CD14-positive monocyte (primary cell): ENCODE measurements around the gene SOD1. TPM values are rescaled to one million over a fixed set of nuclear protein-coding genes. Genes with fewer than 3 reads are reported as not detected.

Experiments
- DNase-seq, 3 donors: peaks; one replicate each; pipeline ENCODE4 v3.0.0-alpha.2; 2011 to 2022
- H2AFZ ChIP-seq: 2 replicates; pipeline ENCODE4 v1.6.0; 2012; ENCODE audit warnings: mild to moderate bottlenecking, low read depth, low read length, inconsistent platforms; ENCODE audit not compliant: insufficient read depth, poor library complexity, severe bottlenecking
- H3K27ac ChIP-seq, 2 donors: 1 replicate in 1 of 2; 2 replicates in 1 of 2; pipeline ENCODE4 v1.5.1; 2012 to 2013; ENCODE audit warnings: low read length in 2 of 2, control low read depth in 1 of 2, inconsistent platforms in 1 of 2, low read depth in 1 of 2, mild to moderate bottlenecking in 1 of 2
- H3K27me3 ChIP-seq, 2 donors: one replicate each; pipeline versions ENCODE4 v1.6.0 to v1.6.1; 2011 to 2013; ENCODE audit warnings: low read length in 2 of 2; ENCODE audit not compliant: control insufficient read depth in 2 of 2, insufficient read depth in 2 of 2
- H3K36me3 ChIP-seq, 2 donors: replicated peaks in 1 of 2; 1 replicate in 1 of 2; 2 replicates in 1 of 2; pipeline versions ENCODE4 v1.5.1 to v1.6.1; 2012 to 2013; ENCODE audit warnings: low read length in 2 of 2, control low read depth in 1 of 2, inconsistent platforms in 1 of 2, mild to moderate bottlenecking in 1 of 2; ENCODE audit not compliant: insufficient read depth in 2 of 2, control insufficient read depth in 1 of 2
- H3K4me1 ChIP-seq, 2 donors: 1 replicate in 1 of 2; 2 replicates in 1 of 2; pipeline versions ENCODE4 v1.5.1 to v1.6.1; 2012 to 2013; ENCODE audit warnings: low read length in 2 of 2, control low read depth in 1 of 2, inconsistent platforms in 1 of 2, mild to moderate bottlenecking in 1 of 2, moderate library complexity in 1 of 2; ENCODE audit not compliant: insufficient read depth in 2 of 2, control insufficient read depth in 1 of 2
- H3K4me2 ChIP-seq: replicated peaks from 2 replicates; pipeline ENCODE3; 2012; ENCODE audit warnings: low read length, moderate library complexity, mild to moderate bottlenecking; ENCODE audit not compliant: poor library complexity, severe bottlenecking; ENCODE audit errors: extremely low read depth
- H3K4me3 ChIP-seq, 3 experiments: fragments of 200-600 bp in 1 of 3; sonication (generic) in 1 of 3; replicated peaks in 1 of 3; 1 replicate in 2 of 3; 2 replicates in 1 of 3; pipeline ENCODE4 v1.5.1; 2011 to 2013; ENCODE audit warnings: low read length in 3 of 3, mild to moderate bottlenecking in 3 of 3, control low read depth in 2 of 3, low read depth in 2 of 3, inconsistent platforms in 1 of 3, moderate library complexity in 1 of 3
- H3K79me2 ChIP-seq: 2 replicates; pipeline ENCODE4 v1.6.0; 2012; ENCODE audit warnings: mild to moderate bottlenecking, control low read depth, inconsistent platforms, low read length, moderate library complexity; ENCODE audit not compliant: insufficient read depth
- H3K9ac ChIP-seq: 2 replicates; pipeline ENCODE4 v1.6.0; 2017; ENCODE audit warnings: low read length, mild to moderate bottlenecking; ENCODE audit not compliant: insufficient read depth, poor library complexity, severe bottlenecking
- H3K9me3 ChIP-seq, 2 donors: replicated peaks in 1 of 2; 1 replicate in 1 of 2; 2 replicates in 1 of 2; pipeline versions ENCODE4 v1.5.1 to v1.6.1; 2012 to 2013; ENCODE audit warnings: low read length in 2 of 2, control low read depth in 1 of 2; ENCODE audit not compliant: control insufficient read depth in 1 of 2, insufficient read depth in 1 of 2
- H4K20me1 ChIP-seq: 2 replicates; pipeline ENCODE4 v1.6.0; 2012; ENCODE audit warnings: mild to moderate bottlenecking, low read length, control low read depth, moderate library complexity; ENCODE audit not compliant: insufficient read depth
- H3K27ac Mint-ChIP-seq, 7 donors: one replicate each; pipeline ENCODE4 v1.8.0; 2020; ENCODE audit warnings: mild to moderate bottlenecking in 7 of 7, mixed read lengths in 7 of 7, moderate library complexity in 6 of 7, inconsistent platforms in 2 of 7
- H3K27me3 Mint-ChIP-seq, 3 donors: one replicate each; pipeline ENCODE4 v1.8.0; 2021 to 2022; ENCODE audit warnings: low read depth in 3 of 3, mild to moderate bottlenecking in 3 of 3, mixed read lengths in 3 of 3, moderate library complexity in 3 of 3, inconsistent platforms in 1 of 3
- H3K36me3 Mint-ChIP-seq, 2 donors: one replicate each; pipeline ENCODE4 v1.8.0; 2020; ENCODE audit warnings: mixed read lengths in 2 of 2, inconsistent platforms in 1 of 2, mild to moderate bottlenecking in 1 of 2
- H3K4me1 Mint-ChIP-seq: one replicate; pipeline ENCODE4 v1.8.0; 2020; ENCODE audit warnings: mild to moderate bottlenecking, mixed read lengths
- H3K4me3 Mint-ChIP-seq, 2 donors: one replicate each; pipeline ENCODE4 v1.8.0; 2020; ENCODE audit warnings: mild to moderate bottlenecking in 2 of 2, mixed read lengths in 2 of 2, moderate library complexity in 1 of 2
- H3K9me3 Mint-ChIP-seq, 7 donors: one replicate each; pipeline ENCODE4 v1.8.0; 2020 to 2022; ENCODE audit warnings: mixed read lengths in 7 of 7, mild to moderate bottlenecking in 6 of 7, moderate library complexity in 6 of 7, inconsistent platforms in 2 of 7
- WGBS: methylation state at CpG from one replicate; pipeline ENCODE4 v1.1.5; 2013; ENCODE audit warnings: missing lambda C conversion rate; ENCODE audit not compliant: insufficient coverage; 5-methylcytosine and 5-hydroxymethylcytosine counted together
- intact Hi-C, 2 donors: fragments of 100-400 bp; cut with micrococcal nuclease; formaldehyde crosslinking; loops; one replicate each; pipeline versions ENCODE4 v1.15.0 to v1.15.1; 2023
- polyA plus RNA-seq, 3 donors: library from polyadenylated mRNA; depleted of rRNA in 1 of 3; unstranded in 2 of 3; stranded (reverse) in 1 of 3; fragments of 300-500 nt in 2 of 3; fragments of >200 nt in 1 of 3; fragmentation: Illumina TruSeq in 2 of 3; gene quantifications; 1 replicate in 2 of 3; 2 replicates in 1 of 3; pipeline ENCODE4 v1.2.3, GENCODE V29; 2012 to 2021
- TF ChIP-seq, protein P1 (sequence below): fragments of 200-600 bp; IDR thresholded peaks from one replicate; pipeline ENCODE4 v1.8.0; 2022; ENCODE audit warnings: antibody characterized with exemption, mild to moderate bottlenecking

Gene SOD1
- polyA plus RNA-seq, 3 donors: 79.6 to 174 (median 157) TPM

DNA sequence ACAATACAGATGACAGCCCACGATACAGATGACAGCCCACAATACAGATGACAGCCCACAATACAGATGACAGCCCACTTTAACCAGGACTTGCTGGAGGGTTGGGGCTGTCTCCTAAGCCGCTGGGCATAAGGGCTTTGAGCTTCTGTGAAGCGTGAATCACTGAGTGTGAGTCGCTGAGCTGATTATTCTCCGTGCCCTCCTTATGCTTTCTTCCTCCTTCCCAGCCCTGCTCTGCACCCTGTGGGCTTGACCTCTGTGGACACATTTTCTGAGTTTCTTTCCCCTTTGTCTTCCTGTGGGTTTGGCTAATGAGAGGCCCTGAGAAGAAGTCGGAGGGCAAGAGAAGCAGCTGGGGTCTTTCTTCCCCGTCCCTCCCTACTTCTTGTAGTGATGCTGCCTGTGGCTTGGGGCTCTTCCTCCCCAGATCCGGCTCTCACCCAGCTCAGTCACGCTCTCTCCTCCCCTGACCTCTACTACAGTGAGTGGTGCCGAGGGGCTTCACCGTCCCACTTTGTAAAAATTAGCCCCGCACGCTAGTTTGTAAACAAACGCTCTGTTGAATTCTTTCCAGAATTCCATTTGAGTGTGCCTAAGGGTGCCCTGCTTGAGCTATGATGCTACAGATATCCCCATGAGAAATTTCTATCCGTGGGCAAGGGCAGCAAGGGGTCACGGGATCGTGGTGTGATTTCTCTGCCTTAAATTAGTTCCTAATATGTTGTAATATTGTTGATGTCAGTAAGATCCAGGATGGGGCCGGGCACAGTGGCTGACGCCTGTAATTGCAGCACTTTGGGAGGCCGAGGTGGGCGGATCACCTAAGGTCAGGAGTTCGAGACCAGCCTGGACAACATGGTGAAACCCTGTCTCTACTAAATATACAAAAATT is 46.4 kb upstream of the SOD1 start:
- no peaks in the 10 kb centered on the region for H4K20me1 ChIP-seq
- peak overlapping the region; percentile 45 to 77 for H3K4me3 Mint-ChIP-seq
- TF ChIP-seq, protein P1, sequence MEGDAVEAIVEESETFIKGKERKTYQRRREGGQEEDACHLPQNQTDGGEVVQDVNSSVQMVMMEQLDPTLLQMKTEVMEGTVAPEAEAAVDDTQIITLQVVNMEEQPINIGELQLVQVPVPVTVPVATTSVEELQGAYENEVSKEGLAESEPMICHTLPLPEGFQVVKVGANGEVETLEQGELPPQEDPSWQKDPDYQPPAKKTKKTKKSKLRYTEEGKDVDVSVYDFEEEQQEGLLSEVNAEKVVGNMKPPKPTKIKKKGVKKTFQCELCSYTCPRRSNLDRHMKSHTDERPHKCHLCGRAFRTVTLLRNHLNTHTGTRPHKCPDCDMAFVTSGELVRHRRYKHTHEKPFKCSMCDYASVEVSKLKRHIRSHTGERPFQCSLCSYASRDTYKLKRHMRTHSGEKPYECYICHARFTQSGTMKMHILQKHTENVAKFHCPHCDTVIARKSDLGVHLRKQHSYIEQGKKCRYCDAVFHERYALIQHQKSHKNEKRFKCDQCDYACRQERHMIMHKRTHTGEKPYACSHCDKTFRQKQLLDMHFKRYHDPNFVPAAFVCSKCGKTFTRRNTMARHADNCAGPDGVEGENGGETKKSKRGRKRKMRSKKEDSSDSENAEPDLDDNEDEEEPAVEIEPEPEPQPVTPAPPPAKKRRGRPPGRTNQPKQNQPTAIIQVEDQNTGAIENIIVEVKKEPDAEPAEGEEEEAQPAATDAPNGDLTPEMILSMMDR: no peak
- H3K9me3 ChIP-seq: peaks cover 10 to 16% of the 10 kb centered on the region in 2 donors
- WGBS: 22% methylated on average over 14 of the region's 22 CpGs
- peak overlapping the region; percentile 62 to 91 (median 83) for H3K27ac Mint-ChIP-seq
- peaks cover 13% of the 10 kb centered on the region for H3K4me1 Mint-ChIP-seq
- peak overlapping the region in 1 of 3 experiments; percentile 57 for H3K4me3 ChIP-seq
- H3K27me3 ChIP-seq: no peaks in the 10 kb centered on the region
- H3K4me2 ChIP-seq: peak overlapping the region; percentile 42
- H3K36me3 ChIP-seq: no peaks in the 10 kb centered on the region
- peak; percentile 43 to 67 (median 52) for DNase-seq
- peaks cover 12 to 15% of the 10 kb centered on the region in 2 donors for H3K4me1 ChIP-seq
- H3K79me2 ChIP-seq: no peaks in the 10 kb centered on the region
- H3K36me3 Mint-ChIP-seq: peaks cover 0 to 3% of the 10 kb centered on the region in 2 donors
- intact Hi-C loops: no loop called here
- H3K27ac ChIP-seq: peak overlapping the region; percentile 65 to 66
- peaks cover 6 to 11% (median 7%) of the 10 kb centered on the region in 3 donors for H3K27me3 Mint-ChIP-seq
- peaks cover 16 to 25% (median 19%) of the 10 kb centered on the region in 7 donors for H3K9me3 Mint-ChIP-seq
- H3K9ac ChIP-seq: peak overlapping the region; percentile 13
- H2AFZ ChIP-seq: peak overlapping the region; percentile 71

DNA sequence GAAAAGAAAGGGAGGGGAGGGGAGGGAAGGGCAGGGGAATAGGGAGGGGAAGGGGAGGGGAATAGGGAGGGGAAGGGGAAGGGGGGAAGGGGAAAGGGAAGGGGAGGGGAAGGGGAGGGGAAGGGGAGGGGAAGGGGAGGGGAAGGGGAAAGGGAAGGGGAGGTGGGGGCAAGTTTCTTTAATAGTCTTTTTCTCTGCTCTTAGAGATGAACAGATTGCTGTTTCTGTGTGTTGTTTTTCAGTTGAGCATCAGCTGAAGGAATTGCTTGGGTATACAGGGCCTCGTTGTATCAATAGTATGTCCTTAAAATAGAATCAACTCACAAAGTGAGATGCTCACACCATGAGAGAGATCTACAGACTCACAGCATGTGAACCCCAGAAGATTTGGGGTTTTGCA is 44.8 kb upstream of the SOD1 start:
- Histone ChIP-seq H2AFZ (no peak overlapping the region), H3K9ac (no peak overlapping the region), H3K27me3 (no peaks in the 10 kb centered on the region), H3K79me2 (no peaks in the 10 kb centered on the region), H3K9me3 (peaks cover 10 to 19% of the 10 kb centered on the region in 2 donors), H3K36me3 (no peaks in the 10 kb centered on the region), H4K20me1 (no peaks in the 10 kb centered on the region), H3K4me1 (peaks cover 12 to 15% of the 10 kb centered on the region in 2 donors), H3K4me3 (no peak overlapping the region), H3K4me2 (no peak overlapping the region), H3K27ac (no peak overlapping the region)
- DNase-seq: no peak
- TF ChIP-seq, protein P1: no peak
- Mint-ChIP-seq H3K9me3 (peaks cover 19 to 32% (median 22%) of the 10 kb centered on the region in 7 donors), H3K27ac (no peak overlapping the region), H3K4me3 (no peak overlapping the region), H3K36me3 (peaks cover 0 to 3% of the 10 kb centered on the region in 2 donors), H3K4me1 (peaks cover 19% of the 10 kb centered on the region), H3K27me3 (peaks cover 6 to 11% (median 6%) of the 10 kb centered on the region in 3 donors)
- WGBS: no CpG with 5 or more reads among the region's 1 CpG
- intact Hi-C loops: no loop called here
